ENCODE results near the gene ZNF239. TPM values are rescaled to one million over a fixed set of nuclear protein-coding genes. Genes with fewer than 3 reads are reported as not detected.

ZNF239 gene
- total RNA-seq, 1 experiment from 2014 or later: 3.3 TPM

- intact Hi-C loops (cut with micrococcal nuclease; ENCODE audit: unreplicated experiment): no loop called here
- DNase-seq: no peak
- no peak for TF ChIP-seq EZH2 (IDR thresholded peaks at IDR 0.05; ENCODE audit: low read depth)
- no peak for TF ChIP-seq CTCF (conservative IDR thresholded peaks at IDR 0.05)
- Histone ChIP-seq H3K4me3 (no peak overlapping the region), H4K20me1 (ENCODE audit: insufficient read depth) (no peaks in the 10 kb centered on the region), H3K36me3 (ENCODE audit: low read depth) (no peaks in the 10 kb centered on the region), H3K27me3 (ENCODE audit: insufficient read depth, low read depth) (peaks cover 35% of the 10 kb centered on the region), H3K9me2 (ENCODE audit: insufficient read depth) (no peaks in the 10 kb centered on the region), H3F3A (ENCODE audit: insufficient read depth, low read depth) (no peaks in the 10 kb centered on the region), H3K4me2 (no peak overlapping the region), H3K4me1 (replicated peaks; ENCODE audit: insufficient read depth) (no peaks in the 10 kb centered on the region), H3K9me3 (ENCODE audit: insufficient read depth, low read depth) (no peaks in the 10 kb centered on the region), H3K79me2 (ENCODE audit: low read depth) (no peaks in the 10 kb centered on the region), H3K27ac (no peak overlapping the region), H2AFZ (no peak overlapping the region)
- CTCF ChIA-PET: no interaction called here
- no TSS peak for BruUV-seq (replicated peaks)
- POLR2A ChIA-PET (ENCODE audit: unreplicated experiment): no interaction called here
Measured at GRCh38 chr10:43599333-43599732, 24.9 kb upstream of the ZNF239 start.

- TF ChIP-seq CTCF (conservative IDR thresholded peaks at IDR 0.05): no peak
- TF ChIP-seq EZH2 (IDR thresholded peaks at IDR 0.05; ENCODE audit: low read depth): no peak
- Histone ChIP-seq H3K4me1 (replicated peaks; ENCODE audit: insufficient read depth) (no peaks in the 10 kb centered on the region), H3K9me2 (ENCODE audit: insufficient read depth) (no peaks in the 10 kb centered on the region), H3K4me3 (no peak overlapping the region), H3K9me3 (ENCODE audit: insufficient read depth, low read depth) (no peaks in the 10 kb centered on the region), H3F3A (ENCODE audit: insufficient read depth, low read depth) (no peaks in the 10 kb centered on the region), H3K4me2 (no peak overlapping the region), H3K79me2 (ENCODE audit: low read depth) (no peaks in the 10 kb centered on the region), H3K36me3 (ENCODE audit: low read depth) (no peaks in the 10 kb centered on the region), H3K27ac (no peak overlapping the region), H3K27me3 (ENCODE audit: insufficient read depth, low read depth) (peaks cover 42% of the 10 kb centered on the region), H2AFZ (no peak overlapping the region), H4K20me1 (ENCODE audit: insufficient read depth) (no peaks in the 10 kb centered on the region)
- DNase-seq: no peak
- ChIA-PET CTCF (no interaction called here), POLR2A (ENCODE audit: unreplicated experiment) (no interaction called here)
- BruUV-seq (replicated peaks): no TSS peak
- intact Hi-C loops (cut with micrococcal nuclease; ENCODE audit: unreplicated experiment): no loop called here
Measured at GRCh38 chr10:43598446-43598845, 24.0 kb upstream of the ZNF239 start.

GRCh38 chr10:43596546-43596945 lies 22.1 kb upstream of the ZNF239 start:
- ChIA-PET POLR2A (ENCODE audit: unreplicated experiment) (no interaction called here), CTCF (no interaction called here)
- H3K27me3 ChIP-seq (ENCODE audit: insufficient read depth, low read depth): peaks cover 46% of the 10 kb centered on the region
- no peak for DNase-seq
- BruUV-seq (replicated peaks): no TSS peak
- TF ChIP-seq CTCF (conservative IDR thresholded peaks at IDR 0.05) (no peak), EZH2 (IDR thresholded peaks at IDR 0.05; ENCODE audit: low read depth) (no peak)
- no peaks in the 10 kb centered on the region for H3K36me3 ChIP-seq (ENCODE audit: low read depth)
- H3K4me2 ChIP-seq: no peak overlapping the region
- no peaks in the 10 kb centered on the region for H3K9me2 ChIP-seq (ENCODE audit: insufficient read depth)
- H3K27ac ChIP-seq: no peak overlapping the region
- H3K79me2 ChIP-seq (ENCODE audit: low read depth): no peaks in the 10 kb centered on the region
- no peak overlapping the region for H2AFZ ChIP-seq
- H3K4me1 ChIP-seq (replicated peaks; ENCODE audit: insufficient read depth): no peaks in the 10 kb centered on the region
- H3F3A ChIP-seq (ENCODE audit: insufficient read depth, low read depth): no peaks in the 10 kb centered on the region
- H3K9me3 ChIP-seq (ENCODE audit: insufficient read depth, low read depth): no peaks in the 10 kb centered on the region
- H4K20me1 ChIP-seq (ENCODE audit: insufficient read depth): no peaks in the 10 kb centered on the region
- intact Hi-C loops (cut with micrococcal nuclease; ENCODE audit: unreplicated experiment): no loop called here
- no peak overlapping the region for H3K4me3 ChIP-seq

All from PC-9 (cell line).